GM13977 (cell line): ENCODE measurements around the gene KCNK17.

Experiments
- DNase-seq: peaks from one replicate; pipeline ENCODE4 v3.0.0; 2012; ENCODE audit warnings: low spot score
- in situ Hi-C: fragments of 300-500 bp; cut with MboI; formaldehyde crosslinking; loops from one replicate; pipeline ENCODE4 v1.12.0; 2022; ENCODE audit warnings: low sequenced_read_pairs, low pct_unique_long_range_greater_than_20kb, mixed read lengths, inconsistent platforms; ENCODE audit not compliant: unreplicated experiment
- TF ChIP-seq, protein P1 (sequence below): IDR thresholded peaks from 2 replicates; pipeline ENCODE4 v1.5.1; 2012; ENCODE audit warnings: mild to moderate bottlenecking, control low read depth; ENCODE audit not compliant: insufficient read depth; ENCODE audit errors: extremely low read depth, missing control alignments

The KCNK17 gene

GRCh38 chr6:39266375-39266774, 47.8 kb downstream of the KCNK17 start:
- TF ChIP-seq, protein P1, sequence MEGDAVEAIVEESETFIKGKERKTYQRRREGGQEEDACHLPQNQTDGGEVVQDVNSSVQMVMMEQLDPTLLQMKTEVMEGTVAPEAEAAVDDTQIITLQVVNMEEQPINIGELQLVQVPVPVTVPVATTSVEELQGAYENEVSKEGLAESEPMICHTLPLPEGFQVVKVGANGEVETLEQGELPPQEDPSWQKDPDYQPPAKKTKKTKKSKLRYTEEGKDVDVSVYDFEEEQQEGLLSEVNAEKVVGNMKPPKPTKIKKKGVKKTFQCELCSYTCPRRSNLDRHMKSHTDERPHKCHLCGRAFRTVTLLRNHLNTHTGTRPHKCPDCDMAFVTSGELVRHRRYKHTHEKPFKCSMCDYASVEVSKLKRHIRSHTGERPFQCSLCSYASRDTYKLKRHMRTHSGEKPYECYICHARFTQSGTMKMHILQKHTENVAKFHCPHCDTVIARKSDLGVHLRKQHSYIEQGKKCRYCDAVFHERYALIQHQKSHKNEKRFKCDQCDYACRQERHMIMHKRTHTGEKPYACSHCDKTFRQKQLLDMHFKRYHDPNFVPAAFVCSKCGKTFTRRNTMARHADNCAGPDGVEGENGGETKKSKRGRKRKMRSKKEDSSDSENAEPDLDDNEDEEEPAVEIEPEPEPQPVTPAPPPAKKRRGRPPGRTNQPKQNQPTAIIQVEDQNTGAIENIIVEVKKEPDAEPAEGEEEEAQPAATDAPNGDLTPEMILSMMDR, result no peak
- DNase-seq, result no peak
- in situ Hi-C loops, result no loop called here

GRCh38 chr6:39263303-39264037, 50.7 kb downstream of the KCNK17 start:
- TF ChIP-seq, protein P1, result no peak
- in situ Hi-C loops, result no loop called here
- no peak for DNase-seq

DNA sequence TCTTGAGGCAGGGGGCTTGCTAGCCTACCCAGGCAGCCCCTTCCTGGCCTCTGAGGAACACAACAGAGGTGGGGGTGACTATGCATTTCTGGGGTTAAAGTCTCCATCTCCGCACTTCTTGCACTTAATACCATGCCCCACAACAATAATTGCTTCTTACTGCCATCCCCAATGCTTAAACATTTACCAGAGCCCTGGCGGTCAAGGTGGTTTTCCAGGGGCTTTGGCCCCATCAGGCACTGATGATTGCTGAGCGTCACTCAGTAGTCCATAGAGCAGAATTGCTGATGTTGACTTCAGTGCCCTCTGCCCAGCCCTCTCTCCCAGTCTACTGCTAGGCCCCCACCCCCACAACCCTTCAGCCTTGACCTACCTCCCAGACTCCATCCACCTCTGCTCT, 52.5 kb downstream of the KCNK17 start:
- in situ Hi-C loops, result no loop called here
- DNase-seq, result no peak
- TF ChIP-seq, protein P1, result no peak

- in situ Hi-C loops, result no loop called here
- DNase-seq, result no peak
- TF ChIP-seq, protein P1, result no peak
Observed at GRCh38 chr6:39260953-39261352, 53.3 kb downstream of the KCNK17 start.

GRCh38 chr6:39260456-39260855, 53.8 kb downstream of the KCNK17 start:
- no peak for DNase-seq
- TF ChIP-seq, protein P1, result no peak
- in situ Hi-C loops, result no loop called here

DNA sequence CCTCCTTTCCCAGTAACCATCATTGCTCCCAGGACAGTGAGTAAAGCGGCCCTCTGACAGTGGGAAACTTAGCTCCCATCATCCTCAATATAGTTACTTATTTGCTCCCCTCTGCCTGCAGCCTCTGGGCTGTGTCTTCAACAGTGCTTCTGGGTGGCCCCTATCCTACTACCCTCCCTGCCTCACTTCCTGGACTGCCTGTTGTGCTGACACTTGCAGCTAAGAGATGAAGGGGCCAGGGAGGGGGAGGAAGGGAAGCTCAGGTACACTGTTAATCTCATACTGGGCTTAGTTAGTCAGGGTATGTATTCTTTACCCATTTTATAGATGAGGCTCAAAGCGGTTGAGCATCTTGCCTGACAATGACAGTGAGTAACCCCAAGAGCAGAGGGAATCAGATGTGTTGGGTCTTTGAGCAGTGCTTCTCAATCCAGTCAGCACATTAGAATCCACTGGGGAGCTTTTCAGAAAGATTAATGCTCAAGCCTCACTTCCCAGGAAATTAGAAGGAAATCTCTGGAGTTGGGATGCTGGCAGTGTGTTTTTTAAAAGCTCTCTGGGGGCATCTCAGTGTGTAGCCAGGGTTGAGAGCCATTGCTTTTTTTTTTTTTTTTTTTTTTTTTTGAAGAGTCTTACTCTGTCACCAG, 57.8 kb downstream of the KCNK17 start:
- no peak for DNase-seq
- TF ChIP-seq, protein P1, result no peak
- in situ Hi-C loops, result no loop called here
